Embryonic facial prominence (tissue), 1 donor: Measurements from ENCODE around the gene MRFAP1L1.
"Not testable (repeated sequence)": the region's sequence is repeated elsewhere in the genome, so short reads cannot be mapped to it uniquely, and the experiment has no call there.

Experiments
- DNase-seq: peaks from one replicate; pipeline ENCODE4 v3.0.0-alpha.2; 2016; ENCODE audit errors: extremely low spot score

Gene MRFAP1L1

GRCh38 chr4:6734165-6734786 lies 24.6 kb upstream of the MRFAP1L1 start:
- DNase-seq: no peak

GRCh38 chr4:6733358-6734164 lies 23.9 kb upstream of the MRFAP1L1 start:
- DNase-seq: peak; percentile 2

GRCh38 chr4:6732441-6733357 lies 23.0 kb upstream of the MRFAP1L1 start:
- no peak for DNase-seq

GRCh38 chr4:6731780-6732179 lies 22.1 kb upstream of the MRFAP1L1 start:
- DNase-seq: peak; percentile 2

GRCh38 chr4:6731318-6731675 lies 21.6 kb upstream of the MRFAP1L1 start:
- DNase-seq: no peak

- no peak for DNase-seq
These were observed 21.1 kb upstream of the MRFAP1L1 start for GRCh38 chr4:6730603-6731317.

- DNase-seq: peak; percentile 4
These were observed 18.8 kb upstream of the MRFAP1L1 start for GRCh38 chr4:6728320-6729029.

GRCh38 chr4:6727943-6728250 lies 18.2 kb upstream of the MRFAP1L1 start:
- peak; percentile 3 for DNase-seq

GRCh38 chr4:6727081-6727942 lies 17.6 kb upstream of the MRFAP1L1 start:
- DNase-seq: peak; percentile 5

GRCh38 chr4:6725427-6725961 lies 15.8 kb upstream of the MRFAP1L1 start:
- not testable (repeated sequence) for DNase-seq

- peak; percentile 5 for DNase-seq
These were observed 14.9 kb upstream of the MRFAP1L1 start for GRCh38 chr4:6724421-6725111.

GRCh38 chr4:6723851-6724250 lies 14.2 kb upstream of the MRFAP1L1 start:
- DNase-seq: no peak

GRCh38 chr4:6722891-6723290 lies 13.2 kb upstream of the MRFAP1L1 start:
- no peak for DNase-seq

- DNase-seq: no peak
These were observed 11.5 kb upstream of the MRFAP1L1 start for GRCh38 chr4:6721121-6721520.

GRCh38 chr4:6720202-6720699 lies 10.6 kb upstream of the MRFAP1L1 start:
- peak; percentile 53 for DNase-seq

GRCh38 chr4:6719611-6720179 lies 10.0 kb upstream of the MRFAP1L1 start:
- peak; percentile 4 for DNase-seq

- peak; percentile 5 for DNase-seq
These were observed 9.4 kb upstream of the MRFAP1L1 start for GRCh38 chr4:6718932-6719610.

- no peak for DNase-seq
These were observed 7.4 kb upstream of the MRFAP1L1 start for GRCh38 chr4:6716958-6717655.
